HepG2 (cell line): ENCODE data around the gene CNR2. TPM values are rescaled to one million over a fixed set of nuclear protein-coding genes. Genes with fewer than 3 reads are reported as not detected.

Source experiments
- CCDC6 ChIP-seq: sonication (generic); formaldehyde crosslinking; IDR thresholded peaks from 2 replicates; pipeline ENCODE4 v1.8.1; 2022; ENCODE audit warnings: mild to moderate bottlenecking, missing genetic modification reagents, moderate library complexity
- HNF4A ChIP-seq: sonication (generic); formaldehyde crosslinking; IDR thresholded peaks from 2 replicates; pipeline ENCODE4 v1.4.0; 2020; ENCODE audit warnings: missing genetic modification reagents
- NFIC ChIP-seq: IDR thresholded peaks from 2 replicates; pipeline ENCODE4 v1.6.1; 2012; ENCODE audit warnings: mild to moderate bottlenecking, low read length, inconsistent platforms
- NPAS2 ChIP-seq: sonication (generic); formaldehyde crosslinking; IDR thresholded peaks from 2 replicates; pipeline ENCODE4 v1.8.0; 2022; ENCODE audit warnings: mild to moderate bottlenecking, missing genetic modification reagents, borderline replicate concordance
- POLR2A ChIP-seq, 2 experiments: IDR thresholded peaks; 2 replicates each; pipeline ENCODE4 v1.6.1; 2011; ENCODE audit warnings: low read depth in 2 of 2, low read length in 2 of 2, mild to moderate bottlenecking in 1 of 2, moderate library complexity in 1 of 2; ENCODE audit not compliant: insufficient read depth in 1 of 2
- ZNF367 ChIP-seq: sonication (generic); formaldehyde crosslinking; IDR thresholded peaks from 2 replicates; pipeline ENCODE4 v1.4.0; 2020; ENCODE audit warnings: missing genetic modification reagents, borderline replicate concordance
- ZNF713 ChIP-seq: sonication (generic); formaldehyde crosslinking; IDR thresholded peaks from 2 replicates; pipeline ENCODE4 v1.4.0; 2020; ENCODE audit warnings: mild to moderate bottlenecking, missing genetic modification reagents
- polyA plus RNA-seq, 8 experiments: library from polyadenylated mRNA; depleted of rRNA in 3 of 8; stranded (reverse) in 7 of 8; unstranded in 1 of 8; fragments of >200 nt; fragmentation: Illumina TruSeq in 4 of 8; extraction: Trizol in 4 of 8; gene quantifications; 2 replicates each; pipeline versions ENCODE4 v1.2.1 to v1.2.3, GENCODE V29; 2011 to 2016; ENCODE audit warnings: low read depth in 4 of 8, missing spikeins in 1 of 8, mixed read lengths in 1 of 8; ENCODE audit not compliant: insufficient read depth in 1 of 8
- total RNA-seq, 5 experiments: library from RNA; depleted of rRNA; stranded (reverse); fragments of >200 nt; fragmentation: Illumina TruSeq; extraction: Trizol; gene quantifications; 2 replicates each; pipeline ENCODE4 v1.2.3, GENCODE V29; 2016; ENCODE audit warnings: low read depth in 1 of 5
- TF ChIP-seq, protein P1 (sequence below): IDR thresholded peaks from 2 replicates; pipeline ENCODE4 v1.6.1; 2016; ENCODE audit warnings: missing genetic modification reagents, missing compliant biosample characterization
- TF ChIP-seq, protein P2 (sequence below): sonication (generic); formaldehyde crosslinking; conservative IDR thresholded peaks from 2 replicates; pipeline ENCODE4 v1.4.0; 2020; ENCODE audit warnings: mild to moderate bottlenecking, missing genetic modification reagents, moderate library complexity
- TF ChIP-seq, protein P3 (sequence below): sonication (generic); formaldehyde crosslinking; IDR thresholded peaks from 2 replicates; pipeline ENCODE4 v1.4.0; 2020; ENCODE audit warnings: missing genetic modification reagents
- TF ChIP-seq, protein P4 (sequence below): sonication (generic); formaldehyde crosslinking; IDR thresholded peaks from 2 replicates; pipeline ENCODE4 v1.5.0; 2020; ENCODE audit warnings: missing genetic modification reagents, mild to moderate bottlenecking, borderline replicate concordance

The CNR2 gene
- total and polyA plus RNA-seq, 2 of the 13 experiments (the other 11 are each of a cell fraction or from before 2014, with no cell fraction given) = not detected

DNA sequence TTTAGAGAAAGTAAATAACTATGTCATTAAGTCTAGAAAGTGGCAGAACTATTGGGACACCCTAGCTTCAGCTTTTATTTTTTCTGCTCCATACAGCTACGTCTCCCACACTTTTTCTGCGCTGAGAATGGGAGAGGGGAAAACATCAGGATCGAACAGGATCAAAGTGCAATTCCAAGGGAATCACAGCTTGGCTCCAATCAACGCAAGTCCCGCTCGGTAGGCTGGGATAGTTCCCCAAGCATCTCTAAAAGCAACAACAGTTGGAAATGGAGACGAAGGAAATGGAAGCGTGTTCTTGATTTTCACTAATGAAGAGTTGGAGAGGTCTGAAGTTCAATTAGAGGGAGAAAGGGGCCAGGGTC, 88.5 kb downstream of the CNR2 start (continued):
- TF ChIP-seq, protein P1, sequence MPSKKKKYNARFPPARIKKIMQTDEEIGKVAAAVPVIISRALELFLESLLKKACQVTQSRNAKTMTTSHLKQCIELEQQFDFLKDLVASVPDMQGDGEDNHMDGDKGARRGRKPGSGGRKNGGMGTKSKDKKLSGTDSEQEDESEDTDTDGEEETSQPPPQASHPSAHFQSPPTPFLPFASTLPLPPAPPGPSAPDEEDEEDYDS (CRISPR knock-in tag) = peak; percentile 46
- TF ChIP-seq, protein P2, sequence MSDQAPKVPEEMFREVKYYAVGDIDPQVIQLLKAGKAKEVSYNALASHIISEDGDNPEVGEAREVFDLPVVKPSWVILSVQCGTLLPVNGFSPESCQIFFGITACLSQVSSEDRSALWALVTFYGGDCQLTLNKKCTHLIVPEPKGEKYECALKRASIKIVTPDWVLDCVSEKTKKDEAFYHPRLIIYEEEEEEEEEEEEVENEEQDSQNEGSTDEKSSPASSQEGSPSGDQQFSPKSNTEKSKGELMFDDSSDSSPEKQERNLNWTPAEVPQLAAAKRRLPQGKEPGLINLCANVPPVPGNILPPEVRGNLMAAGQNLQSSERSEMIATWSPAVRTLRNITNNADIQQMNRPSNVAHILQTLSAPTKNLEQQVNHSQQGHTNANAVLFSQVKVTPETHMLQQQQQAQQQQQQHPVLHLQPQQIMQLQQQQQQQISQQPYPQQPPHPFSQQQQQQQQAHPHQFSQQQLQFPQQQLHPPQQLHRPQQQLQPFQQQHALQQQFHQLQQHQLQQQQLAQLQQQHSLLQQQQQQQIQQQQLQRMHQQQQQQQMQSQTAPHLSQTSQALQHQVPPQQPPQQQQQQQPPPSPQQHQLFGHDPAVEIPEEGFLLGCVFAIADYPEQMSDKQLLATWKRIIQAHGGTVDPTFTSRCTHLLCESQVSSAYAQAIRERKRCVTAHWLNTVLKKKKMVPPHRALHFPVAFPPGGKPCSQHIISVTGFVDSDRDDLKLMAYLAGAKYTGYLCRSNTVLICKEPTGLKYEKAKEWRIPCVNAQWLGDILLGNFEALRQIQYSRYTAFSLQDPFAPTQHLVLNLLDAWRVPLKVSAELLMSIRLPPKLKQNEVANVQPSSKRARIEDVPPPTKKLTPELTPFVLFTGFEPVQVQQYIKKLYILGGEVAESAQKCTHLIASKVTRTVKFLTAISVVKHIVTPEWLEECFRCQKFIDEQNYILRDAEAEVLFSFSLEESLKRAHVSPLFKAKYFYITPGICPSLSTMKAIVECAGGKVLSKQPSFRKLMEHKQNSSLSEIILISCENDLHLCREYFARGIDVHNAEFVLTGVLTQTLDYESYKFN (CRISPR knock-in tag) = peak; percentile 71
- 0 out of 4 replicates have a peak, but pooled peaks of 1 of the 2 experiments have one; percentile 52 for TF ChIP-seq POLR2A (IDR thresholded peaks at IDR 0.05; ENCODE audit: insufficient read depth in 1 of 2, low read depth in 2 of 2, low read length in 2 of 2)
- TF ChIP-seq HNF4A (CRISPR knock-in tag) = peak; percentile 84
- no peak for TF ChIP-seq CCDC6 (CRISPR knock-in tag)
- TF ChIP-seq NPAS2 = 0 out of 2 replicates have a peak, but pooled peaks have one; percentile 41
- no peak for TF ChIP-seq ZNF367 (CRISPR knock-in tag)
- TF ChIP-seq NFIC = peak; percentile 33; the same call in 1 of the 2 replicates
- TF ChIP-seq, protein P3, sequence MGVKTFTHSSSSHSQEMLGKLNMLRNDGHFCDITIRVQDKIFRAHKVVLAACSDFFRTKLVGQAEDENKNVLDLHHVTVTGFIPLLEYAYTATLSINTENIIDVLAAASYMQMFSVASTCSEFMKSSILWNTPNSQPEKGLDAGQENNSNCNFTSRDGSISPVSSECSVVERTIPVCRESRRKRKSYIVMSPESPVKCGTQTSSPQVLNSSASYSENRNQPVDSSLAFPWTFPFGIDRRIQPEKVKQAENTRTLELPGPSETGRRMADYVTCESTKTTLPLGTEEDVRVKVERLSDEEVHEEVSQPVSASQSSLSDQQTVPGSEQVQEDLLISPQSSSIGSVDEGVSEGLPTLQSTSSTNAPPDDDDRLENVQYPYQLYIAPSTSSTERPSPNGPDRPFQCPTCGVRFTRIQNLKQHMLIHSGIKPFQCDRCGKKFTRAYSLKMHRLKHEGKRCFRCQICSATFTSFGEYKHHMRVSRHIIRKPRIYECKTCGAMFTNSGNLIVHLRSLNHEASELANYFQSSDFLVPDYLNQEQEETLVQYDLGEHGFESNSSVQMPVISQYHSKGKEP = no peak
- 0 out of 2 replicates have a peak, but pooled peaks have one; percentile 20 for TF ChIP-seq ZNF713 (CRISPR knock-in tag)
- TF ChIP-seq, protein P4, sequence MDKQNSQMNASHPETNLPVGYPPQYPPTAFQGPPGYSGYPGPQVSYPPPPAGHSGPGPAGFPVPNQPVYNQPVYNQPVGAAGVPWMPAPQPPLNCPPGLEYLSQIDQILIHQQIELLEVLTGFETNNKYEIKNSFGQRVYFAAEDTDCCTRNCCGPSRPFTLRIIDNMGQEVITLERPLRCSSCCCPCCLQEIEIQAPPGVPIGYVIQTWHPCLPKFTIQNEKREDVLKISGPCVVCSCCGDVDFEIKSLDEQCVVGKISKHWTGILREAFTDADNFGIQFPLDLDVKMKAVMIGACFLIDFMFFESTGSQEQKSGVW (CRISPR knock-in tag) = no peak
